Myocyte (in vitro differentiated cells): ENCODE results near the gene NME2. TPM values are rescaled to one million over a fixed set of nuclear protein-coding genes. Genes with fewer than 3 reads are reported as not detected.
"Not testable (repeated sequence)": the region's sequence is repeated elsewhere in the genome, so short reads cannot be mapped to it uniquely, and the experiment has no call there.

ENCODE experiments used
- DNase-seq: peaks from one replicate; pipeline ENCODE4 v3.0.0-alpha.2; 2012; ENCODE audit warnings: low read depth
- polyA plus RNA-seq: library from polyadenylated mRNA; unstranded; fragments of >200 nt; gene quantifications from one replicate; pipeline ENCODE4 v1.2.1, GENCODE V29; 2012; ENCODE audit warnings: missing spikeins
- total RNA-seq: library from RNA; depleted of rRNA; stranded (reverse); fragments of >200 nt; gene quantifications from 2 replicates; pipeline ENCODE4 v1.2.3, GENCODE V29; 2014

Gene NME2
- total RNA-seq = 388 and 441 TPM in 2 replicates
- 753 TPM for polyA plus RNA-seq

- peak; percentile 90 for DNase-seq
These were observed at the start of gene NME2 for GRCh38 chr17:51166198-51166986. Gene NME2, plus strand, starts transcription at chr17:51166411. Its CDS starts 420 bp downstream, at chr17:51166831.

DNA sequence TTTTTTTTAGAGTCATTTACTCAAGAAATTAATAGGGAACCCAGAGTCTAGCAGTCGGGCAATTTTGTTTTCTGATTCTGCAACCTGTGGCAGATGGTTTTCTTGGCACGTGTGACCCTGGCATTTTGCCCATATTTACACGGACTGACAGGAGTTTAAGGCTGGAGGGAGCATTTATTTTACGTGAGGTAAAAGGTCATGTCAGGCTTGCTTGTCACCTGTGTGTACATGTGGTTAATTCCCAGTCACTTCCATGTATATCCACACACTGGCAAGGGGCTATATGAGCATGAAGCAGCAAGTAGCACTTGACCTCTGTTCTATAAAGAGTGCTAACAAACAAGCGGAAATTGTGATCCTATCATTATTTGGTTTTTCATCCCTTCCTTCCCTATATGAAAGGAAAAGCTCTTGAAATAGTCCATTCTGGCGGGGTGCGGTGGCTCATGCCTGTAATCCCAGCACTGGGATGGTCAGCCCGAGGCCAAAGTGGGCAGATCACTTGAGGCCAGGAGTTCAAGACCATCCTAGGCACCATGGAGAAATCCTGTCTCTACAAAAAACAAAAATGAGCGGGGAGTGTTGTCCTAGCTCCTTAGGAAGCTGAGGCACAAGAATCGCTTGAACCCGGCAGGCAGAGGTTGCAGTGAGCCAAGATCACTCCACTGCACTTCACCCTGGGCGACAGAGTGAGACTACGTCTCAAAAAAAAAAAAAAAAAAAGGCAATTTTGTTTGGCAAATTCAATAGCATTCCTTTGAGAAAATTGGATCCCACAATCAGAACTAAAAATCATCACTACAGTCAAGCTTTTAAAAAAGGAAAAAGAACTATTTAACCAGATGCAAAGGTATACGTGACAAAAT lies 47.6 kb upstream of the NME2 start:
- peak; percentile 18 for DNase-seq

GRCh38 chr17:51119415-51120356 lies 46.5 kb upstream of the NME2 start:
- DNase-seq = peak; percentile 53

GRCh38 chr17:51120357-51120738 lies 45.9 kb upstream of the NME2 start:
- no peak for DNase-seq

- DNase-seq = peak; percentile 98
These were observed 45.2 kb upstream of the NME2 start, which contains the start of gene SPAG9 for GRCh38 chr17:51120739-51121619. Gene SPAG9, minus strand, starts transcription at chr17:51120868. Its CDS starts 212 bp downstream, at chr17:51120656.

GRCh38 chr17:51121620-51122472 lies 44.4 kb upstream of the NME2 start:
- DNase-seq = peak; percentile 97

- DNase-seq = not testable (repeated sequence)
These were observed 43.6 kb upstream of the NME2 start for GRCh38 chr17:51122473-51123115.

GRCh38 chr17:51124640-51125503 lies 41.3 kb upstream of the NME2 start:
- DNase-seq = no peak

DNA sequence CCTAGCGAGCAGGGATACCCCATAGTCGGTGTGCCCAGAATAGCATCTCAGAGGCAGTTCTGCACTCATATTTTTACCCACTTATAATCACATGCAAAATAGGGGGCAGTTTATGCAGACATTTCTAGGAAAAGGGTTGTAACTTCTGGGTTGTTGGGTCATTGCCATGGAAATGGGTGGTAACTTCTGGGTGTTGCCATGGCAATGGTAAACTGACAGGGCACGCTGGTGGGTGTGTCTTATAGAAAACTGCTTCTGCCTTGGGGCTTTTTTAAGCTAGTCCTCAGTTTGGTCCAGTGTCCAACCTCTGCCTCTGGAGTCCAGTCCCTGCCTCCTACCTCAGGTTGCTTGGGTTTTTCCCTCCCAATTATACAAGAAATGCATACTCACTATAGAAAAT lies 38.1 kb upstream of the NME2 start:
- DNase-seq = no peak

DNA sequence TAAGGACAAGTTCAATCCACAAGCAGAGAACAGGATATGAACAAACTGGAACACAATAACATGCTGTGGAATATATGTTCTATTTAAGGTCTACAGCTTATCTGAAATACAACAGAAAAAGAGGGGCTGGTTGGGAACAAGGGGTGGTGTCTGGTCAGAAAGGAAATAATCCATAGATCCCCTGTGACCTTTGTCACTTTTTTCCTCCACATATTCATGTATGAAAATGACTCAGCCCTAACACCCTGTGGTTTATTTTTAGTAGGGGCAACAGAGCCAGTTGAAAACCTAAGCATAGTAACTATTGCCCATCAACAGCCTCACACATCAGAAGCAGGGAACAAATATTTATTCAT lies 33.3 kb upstream of the NME2 start:
- peak; percentile 59 for DNase-seq

DNA sequence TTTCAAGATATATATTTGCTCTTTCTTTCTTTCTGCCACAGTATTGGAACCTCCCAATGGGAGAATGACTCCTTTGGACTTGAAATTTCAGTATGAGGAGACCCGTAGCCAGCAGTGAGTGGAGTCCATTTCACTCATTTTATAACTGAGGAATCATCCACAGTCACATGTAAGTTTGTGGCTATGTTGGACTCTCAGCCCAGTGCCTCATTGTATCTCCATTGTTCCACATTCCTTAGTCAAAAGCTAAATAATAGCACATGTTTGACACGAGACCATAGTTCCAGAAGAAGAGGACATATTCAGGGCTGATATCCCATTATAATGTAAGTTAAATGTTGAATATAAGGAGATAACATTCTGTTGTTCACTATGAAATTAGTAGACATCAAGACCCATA lies 32.8 kb upstream of the NME2 start:
- no peak for DNase-seq

DNA sequence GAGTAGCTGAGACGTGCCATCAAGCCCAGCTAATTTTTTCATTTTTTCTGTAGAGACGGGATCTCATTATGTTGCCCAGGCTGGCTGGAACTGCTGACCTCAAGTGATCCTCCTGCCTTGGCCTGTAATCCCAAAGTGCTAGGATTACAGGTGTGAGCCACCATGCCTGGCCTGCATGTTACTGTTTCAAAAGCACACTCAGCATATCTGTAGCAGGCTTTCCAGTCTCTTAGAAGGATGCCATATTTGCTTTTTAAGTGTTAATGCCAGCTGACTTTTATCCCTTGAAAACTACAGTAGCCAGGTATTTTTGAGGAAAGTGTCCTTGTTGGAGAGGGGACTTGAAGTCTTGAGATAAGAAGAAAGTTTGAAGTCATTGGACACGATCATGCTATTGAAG lies 30.3 kb upstream of the NME2 start:
- no peak for DNase-seq

DNA sequence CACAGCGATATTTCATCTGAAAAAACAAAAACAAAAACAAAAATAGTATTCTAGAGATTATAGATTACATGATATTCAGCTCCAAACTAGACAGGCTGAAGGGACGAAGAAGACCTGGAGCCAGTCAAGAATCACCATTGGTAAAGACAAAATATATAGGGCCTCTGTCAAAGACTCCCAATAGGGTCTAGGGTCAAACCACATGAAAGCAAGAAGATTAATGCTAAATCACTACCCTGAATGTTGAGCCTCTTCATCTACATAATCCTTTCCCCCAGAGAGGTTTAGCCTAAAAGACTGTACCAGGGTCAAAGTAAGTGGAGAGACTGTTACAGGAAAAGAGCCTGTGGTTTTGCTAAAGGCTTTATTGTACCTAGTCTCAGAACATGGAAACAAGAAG lies 23.6 kb upstream of the NME2 start:
- DNase-seq = no peak

DNA sequence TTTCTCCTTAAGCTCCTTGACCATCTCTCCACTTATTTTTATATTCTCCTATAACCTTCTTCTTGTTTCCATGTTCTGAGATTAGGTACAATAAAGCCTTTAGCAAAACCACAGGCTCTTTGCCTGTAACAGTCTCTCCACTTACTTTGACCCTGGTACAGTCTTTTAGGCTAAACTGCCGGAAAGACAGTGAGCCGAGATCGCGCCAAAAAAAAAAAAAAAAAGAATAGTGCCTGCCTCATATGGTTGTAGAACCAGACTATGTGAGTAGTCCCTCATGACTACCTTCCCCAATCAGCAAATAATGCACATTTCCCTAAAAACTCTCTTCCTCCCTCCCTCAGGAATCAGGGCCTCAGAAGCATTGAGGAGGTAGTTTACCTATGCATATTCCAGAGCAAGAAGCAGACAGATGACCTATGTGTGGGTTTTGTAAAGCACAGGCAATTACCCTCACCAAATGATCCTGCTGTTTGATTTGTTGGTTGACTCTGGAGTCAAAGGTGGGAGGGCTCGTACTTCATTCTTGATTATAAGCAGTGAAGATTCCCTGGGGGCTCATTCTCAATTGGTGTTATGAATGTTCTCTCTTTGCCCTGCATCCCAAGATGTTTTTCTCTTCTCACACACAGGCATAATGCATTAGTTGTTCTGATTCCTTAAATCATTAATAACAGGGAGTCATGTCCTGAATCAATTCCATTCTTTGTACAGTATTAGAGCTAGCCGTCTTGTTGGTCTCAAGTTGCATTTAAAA lies 21.8 kb upstream of the NME2 start:
- DNase-seq = no peak

- no peak for DNase-seq
These were observed 18.6 kb upstream of the NME2 start for GRCh38 chr17:51147650-51148049.

DNA sequence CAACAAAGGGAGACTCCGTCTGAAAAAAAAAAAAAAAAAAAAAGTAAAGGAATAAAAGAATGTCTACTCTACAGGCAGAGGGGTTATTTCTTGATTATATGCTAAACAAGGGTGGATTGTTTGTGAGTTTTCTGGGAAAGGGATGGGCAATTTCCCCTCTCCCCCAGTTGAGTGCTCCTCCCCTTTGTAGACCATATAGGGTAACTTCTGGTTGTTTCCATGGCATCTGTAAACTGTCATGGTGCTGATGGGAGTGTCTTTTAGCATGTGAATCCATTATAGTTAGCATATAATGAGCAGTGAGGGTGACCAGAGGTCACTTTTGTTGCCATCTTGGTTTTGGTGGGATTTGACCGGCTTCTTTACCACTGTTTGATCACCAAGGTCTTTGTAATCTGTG lies 17.0 kb upstream of the NME2 start:
- no peak for DNase-seq

- no peak for DNase-seq
These were observed 15.3 kb upstream of the NME2 start for GRCh38 chr17:51150932-51151331.
